NCI-H1694 treated with DMSO at 0.1 percent for 48 hours (cell line): ENCODE results near the gene MYDGF.

Experiments used
- DNase-seq: peaks from one replicate; lab custom pipeline; 2025; lab: John Stamatoyannopoulos, UW

MYDGF gene

DNA sequence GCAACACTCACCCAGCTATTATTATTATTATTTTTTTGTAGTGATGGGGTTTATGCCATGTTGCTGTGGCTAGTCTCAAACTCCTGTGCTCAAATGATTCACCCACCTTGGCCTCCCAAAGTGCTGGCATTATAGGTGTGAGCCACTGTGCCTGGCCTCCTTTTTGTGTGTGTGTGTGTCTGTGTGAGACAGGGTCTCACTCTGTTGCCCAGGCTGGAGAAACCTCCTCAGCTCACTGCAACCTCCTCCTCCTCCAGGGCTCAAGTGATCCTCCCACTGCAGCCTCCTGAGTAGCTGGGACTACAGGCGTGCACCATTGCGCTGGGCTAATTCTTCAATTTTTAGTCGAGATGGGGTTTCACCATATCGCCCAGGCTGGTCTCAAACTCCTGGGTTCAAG lies 3.6 kb upstream of the MYDGF start:
- DNase-seq = no peak

GRCh38 chr19:4673216-4673615 lies 3.1 kb upstream of the MYDGF start:
- no peak for DNase-seq

DNA sequence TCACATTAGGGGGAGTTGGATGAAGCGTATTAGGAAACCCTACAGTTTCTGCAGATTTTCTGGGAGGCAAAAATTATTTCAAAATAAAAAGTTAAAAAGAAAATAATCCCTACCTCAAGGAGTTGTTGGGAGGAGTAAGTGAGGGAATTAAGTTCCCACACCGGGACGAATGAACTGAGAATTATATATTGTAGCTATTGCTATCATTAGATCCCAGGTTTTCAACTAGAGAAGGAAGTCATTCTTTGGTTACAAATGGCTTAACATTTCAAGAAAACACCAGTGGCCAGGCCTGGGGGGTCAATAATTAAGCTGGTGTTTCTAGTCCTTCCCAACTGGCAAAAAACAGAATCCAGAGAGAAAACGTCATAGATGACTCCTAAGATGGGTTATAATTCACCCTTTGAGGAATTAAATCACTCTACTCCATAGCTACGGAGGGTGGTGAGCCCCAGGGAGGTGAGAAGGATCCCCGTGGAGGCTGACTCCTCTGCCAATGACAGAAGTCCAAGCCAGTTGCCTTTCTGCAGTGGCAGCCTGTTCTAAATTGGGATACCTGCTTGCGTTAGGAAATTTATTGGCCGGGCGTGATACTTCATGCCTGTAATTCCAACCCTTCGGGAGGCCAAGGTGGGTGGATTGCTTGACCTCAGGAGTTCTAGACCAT lies 1.2 kb upstream of the MYDGF start:
- no peak for DNase-seq

- no peak for DNase-seq
Measured at GRCh38 chr19:4664642-4665041, 5.5 kb downstream of the MYDGF start.

GRCh38 chr19:4662812-4663211 lies 7.3 kb downstream of the MYDGF start:
- DNase-seq = no peak

DNA sequence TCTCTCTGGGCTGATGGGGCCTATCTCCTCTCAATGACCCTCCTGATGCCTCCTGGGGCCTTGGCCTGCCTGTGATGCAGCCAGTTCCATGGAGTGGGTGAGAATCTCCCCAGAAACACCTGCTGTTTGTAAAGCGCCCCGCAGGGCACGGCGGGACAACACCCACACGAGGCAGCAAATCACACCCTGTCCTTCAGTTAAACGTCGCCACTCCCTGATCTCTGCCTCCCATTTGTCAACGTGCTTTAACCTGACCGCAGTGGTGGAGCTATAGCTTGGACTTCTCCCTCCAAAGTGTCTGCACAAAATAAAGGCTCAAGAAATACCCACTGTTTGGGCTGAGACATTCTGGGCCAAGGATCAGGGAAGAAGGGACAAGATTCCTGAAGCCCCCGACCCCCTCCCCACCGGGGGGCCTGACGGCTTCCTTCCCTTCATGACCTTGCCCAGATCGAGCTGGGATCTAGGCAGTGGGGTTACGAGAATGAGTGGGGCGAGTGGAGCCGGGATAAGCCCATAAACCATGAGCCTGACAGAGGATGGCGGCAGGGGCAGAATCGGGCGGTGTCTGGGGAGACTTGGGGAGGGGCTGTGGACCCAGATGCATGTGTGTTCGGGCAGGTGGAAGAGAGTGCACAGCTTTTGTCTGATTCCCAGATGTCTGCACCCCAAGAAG lies 8.0 kb downstream of the MYDGF start:
- DNase-seq = no peak

- no peak for DNase-seq
Measured at GRCh38 chr19:4660993-4661392, 9.1 kb downstream of the MYDGF start.

GRCh38 chr19:4660181-4660791 lies 9.9 kb downstream of the MYDGF start:
- no peak for DNase-seq

DNA sequence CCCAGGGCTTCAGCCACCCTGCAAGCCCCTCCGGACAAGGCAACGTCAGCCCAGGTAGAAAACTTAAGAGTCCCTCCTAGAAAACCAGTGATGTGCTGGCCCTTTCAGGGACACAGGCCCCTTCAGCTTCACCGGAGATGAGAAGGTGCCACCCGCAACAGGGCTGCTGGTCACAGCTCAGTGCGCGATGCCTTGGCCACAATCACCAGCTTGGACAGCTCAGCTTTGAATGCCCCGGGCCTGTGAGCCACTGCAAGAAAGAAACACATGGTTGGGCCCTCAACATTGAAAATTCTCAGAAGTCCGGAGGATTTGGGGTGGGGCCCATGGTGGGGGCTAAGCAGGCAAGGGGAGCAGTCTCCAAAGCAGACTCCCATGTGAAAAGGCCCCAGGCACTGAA lies 12.3 kb downstream of the MYDGF start:
- DNase-seq = no peak

GRCh38 chr19:4657262-4657661 lies 12.9 kb downstream of the MYDGF start:
- DNase-seq = no peak

DNA sequence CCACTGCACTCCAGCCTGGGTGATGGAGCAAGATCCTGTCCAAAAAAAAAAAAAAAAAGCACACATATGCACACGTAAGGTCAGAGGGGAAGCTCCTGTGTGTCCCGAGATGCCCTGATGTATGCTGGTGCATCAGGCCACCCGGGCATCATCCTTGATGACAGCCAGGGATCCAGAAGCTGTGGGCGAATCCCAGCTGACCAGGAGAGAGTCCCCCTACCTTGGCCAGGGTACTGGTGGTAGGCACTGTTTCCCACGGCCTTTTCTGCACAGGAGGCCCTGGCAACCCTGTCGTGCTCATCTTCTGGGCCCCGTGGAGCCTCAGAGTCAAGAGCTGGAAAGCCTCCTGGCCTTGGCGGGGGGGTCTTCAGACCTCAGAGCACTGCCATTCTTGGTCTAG lies 14.0 kb downstream of the MYDGF start:
- no peak for DNase-seq

GRCh38 chr19:4654437-4655361 lies 15.4 kb downstream of the MYDGF start:
- DNase-seq = no peak

DNA sequence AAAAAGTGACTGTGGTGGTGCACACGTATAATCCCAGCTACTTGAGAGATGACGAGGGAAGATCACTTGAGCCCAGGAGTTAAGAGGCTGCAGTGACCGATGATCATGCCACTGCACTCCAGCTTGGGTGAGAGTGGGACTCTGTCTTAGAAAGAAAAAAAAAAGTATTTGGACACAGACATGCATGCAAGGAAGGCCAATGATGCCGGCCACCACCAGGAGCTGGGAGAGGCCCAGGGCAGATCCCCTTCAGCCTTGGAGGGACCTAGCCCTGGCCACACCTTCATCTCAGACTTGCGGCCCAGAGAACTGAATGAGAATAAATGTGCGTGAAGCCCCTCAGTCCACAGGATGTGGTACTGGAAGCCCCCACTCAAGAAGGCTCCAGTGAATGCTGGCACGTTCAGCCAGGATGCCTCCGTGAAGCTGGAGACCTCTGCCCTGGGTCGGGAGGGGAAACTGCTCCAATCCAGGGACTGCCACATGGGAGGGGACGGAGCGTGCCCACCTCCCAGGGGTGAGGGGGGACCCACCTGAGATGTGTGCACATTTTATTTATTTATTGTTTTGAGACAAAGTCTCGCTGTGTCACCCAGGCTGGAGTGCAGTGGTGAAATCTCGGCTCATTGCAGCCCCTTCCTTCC lies 16.2 kb downstream of the MYDGF start:
- DNase-seq = no peak

DNA sequence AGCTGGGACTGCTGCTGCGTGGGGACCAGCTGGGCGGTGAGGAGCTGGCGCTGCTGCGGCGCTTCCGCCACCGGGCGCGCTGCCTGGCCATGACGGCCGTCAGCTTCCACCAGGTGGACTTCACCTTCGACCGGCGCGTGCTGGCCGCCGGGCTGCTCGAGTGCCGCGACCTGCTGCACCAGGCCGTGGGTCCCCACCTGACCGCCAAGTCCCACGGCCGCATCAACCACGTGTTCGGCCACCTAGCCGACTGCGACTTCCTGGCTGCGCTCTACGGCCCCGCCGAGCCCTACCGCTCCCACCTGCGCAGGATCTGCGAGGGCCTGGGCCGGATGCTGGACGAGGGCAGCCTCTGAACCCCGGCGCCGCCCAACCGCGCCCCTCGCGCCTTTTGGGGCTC lies 18.1 kb downstream of the MYDGF start:
- DNase-seq = no peak

DNA sequence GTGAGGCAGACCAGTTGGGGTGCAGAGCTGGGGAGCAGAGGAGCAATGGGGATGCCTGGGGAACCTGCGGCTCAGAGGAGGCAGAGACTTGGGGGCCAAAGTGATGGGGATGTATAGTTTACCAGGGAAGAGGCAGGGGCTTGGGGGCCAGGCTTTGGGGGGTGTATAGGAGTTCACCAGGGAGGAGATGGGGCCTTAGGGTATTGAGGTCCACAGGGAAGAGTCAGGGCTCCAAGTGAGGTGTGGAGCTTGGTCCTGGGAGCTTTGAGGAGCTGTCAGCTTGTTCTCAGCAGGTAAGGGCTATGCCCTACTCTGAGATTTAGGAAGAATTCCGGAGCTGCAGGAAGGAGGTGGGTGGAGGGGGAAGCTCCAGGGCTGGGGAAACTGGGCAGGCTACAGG lies 20.0 kb downstream of the MYDGF start:
- no peak for DNase-seq

- DNase-seq = no peak
Measured at GRCh38 chr19:4649392-4650047, 20.6 kb downstream of the MYDGF start.

DNA sequence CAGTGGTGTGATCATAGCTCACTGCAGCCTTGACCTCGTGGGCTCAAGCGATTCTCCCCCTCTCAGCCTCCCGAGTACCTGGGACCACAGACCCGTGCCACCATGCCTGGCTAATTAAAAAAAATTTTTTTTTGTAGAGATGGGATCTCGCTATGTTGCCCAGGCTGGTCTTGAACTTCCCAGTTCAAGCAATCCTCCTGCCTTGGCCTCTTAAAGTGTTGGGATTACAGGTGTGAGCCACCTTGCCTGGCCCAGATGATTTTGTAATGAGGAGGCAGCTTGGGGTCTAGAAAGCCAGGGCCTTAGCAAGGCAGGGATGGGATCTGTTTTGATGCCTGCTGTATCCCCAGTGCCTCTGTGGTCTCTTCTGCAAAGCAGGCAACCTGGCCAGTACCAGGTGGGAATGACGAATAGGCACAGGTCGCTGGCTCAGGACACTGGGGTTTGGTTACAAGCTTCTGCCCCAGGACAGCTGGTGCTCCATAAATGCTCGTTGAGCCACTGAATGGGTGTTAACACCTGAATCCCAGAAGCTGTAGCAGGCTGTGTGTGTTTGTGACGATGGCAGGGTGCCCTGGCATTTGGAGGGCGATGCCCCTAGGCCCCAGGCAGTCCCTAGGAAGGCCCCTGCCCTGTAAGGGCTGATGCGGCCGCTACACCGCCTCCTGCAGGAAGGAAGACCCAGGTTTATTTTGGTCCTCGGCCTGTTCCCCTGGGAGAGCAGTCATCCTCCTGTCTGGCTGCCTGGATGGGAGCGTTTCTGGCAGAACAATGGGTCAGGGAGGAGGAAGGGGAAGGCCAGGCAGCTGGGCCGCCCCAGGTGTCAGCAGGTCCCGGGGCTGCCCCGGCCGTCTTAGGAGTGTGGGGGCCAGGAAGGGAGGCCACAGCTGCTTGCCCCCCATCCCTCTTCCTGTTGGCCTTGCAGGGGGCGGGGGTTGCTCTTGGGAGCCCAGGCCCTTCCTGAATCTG lies 22.2 kb downstream of the MYDGF start:
- no peak for DNase-seq

- no peak for DNase-seq
Measured at GRCh38 chr19:4645718-4646117, 24.4 kb downstream of the MYDGF start.

DNA sequence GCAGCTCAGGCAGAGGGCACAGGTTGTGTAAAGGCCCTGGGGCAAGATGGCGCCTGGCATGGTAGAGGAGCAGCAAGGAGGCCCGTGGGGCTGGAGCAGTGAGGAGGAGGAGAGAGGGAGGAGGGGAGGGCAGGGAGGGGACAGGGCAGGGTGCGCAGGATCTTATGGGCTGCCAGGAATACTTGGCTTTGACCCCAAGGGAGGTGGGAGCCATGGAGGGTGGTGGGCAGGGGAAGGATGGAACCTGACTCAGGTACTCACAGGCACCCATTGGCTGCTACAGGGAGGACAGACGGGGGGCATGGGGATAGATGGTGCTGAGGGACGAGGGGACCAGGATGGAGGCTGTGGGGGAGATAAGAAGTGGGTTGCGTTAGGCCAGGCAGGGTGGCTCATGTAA lies 27.5 kb downstream of the MYDGF start:
- no peak for DNase-seq

DNA sequence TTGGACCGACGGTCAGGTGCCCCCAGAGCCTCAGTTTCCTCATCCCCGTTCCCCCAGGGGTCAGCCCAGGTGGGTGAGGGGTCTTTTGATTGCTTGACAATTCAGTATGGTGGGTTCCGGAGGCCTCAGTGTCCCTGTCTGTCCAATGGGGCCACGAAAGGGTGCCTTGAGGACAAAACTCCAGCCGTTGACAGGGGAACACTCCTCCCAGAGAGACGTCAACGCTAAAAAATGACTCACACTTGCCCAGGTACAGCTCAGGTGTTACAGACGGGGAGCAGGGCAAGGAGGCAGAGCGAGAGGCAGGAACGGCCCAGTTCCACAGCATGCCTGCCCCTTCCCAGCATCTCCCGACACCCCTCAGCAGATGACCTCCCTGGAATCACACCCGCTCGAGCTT lies 29.0 kb downstream of the MYDGF start:
- no peak for DNase-seq
